NOMO-1 treated with DMSO at 0.1 percent for 48 hours (cell line): Measurements from ENCODE around the gene TMUB1.
A peak's percentile ranks its signal among the peaks of the same experiment; 100 is the strongest.

ENCODE experiments used
- DNase-seq: peaks from one replicate; lab custom pipeline; 2025; ENCODE audit not compliant: unreplicated experiment; lab: John Stamatoyannopoulos, UW

TMUB1 gene, protein sequence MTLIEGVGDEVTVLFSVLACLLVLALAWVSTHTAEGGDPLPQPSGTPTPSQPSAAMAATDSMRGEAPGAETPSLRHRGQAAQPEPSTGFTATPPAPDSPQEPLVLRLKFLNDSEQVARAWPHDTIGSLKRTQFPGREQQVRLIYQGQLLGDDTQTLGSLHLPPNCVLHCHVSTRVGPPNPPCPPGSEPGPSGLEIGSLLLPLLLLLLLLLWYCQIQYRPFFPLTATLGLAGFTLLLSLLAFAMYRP

GRCh38 chr7:151083071-151083823, at the start of gene TMUB1:
Gene TMUB1 (minus strand): TSS chr7:151083493. CDS start chr7:151082563, 930 bp downstream.
- DNase-seq, result peak; percentile 22

- no peak for DNase-seq
These were observed 49.3 kb upstream of the TMUB1 start for GRCh38 chr7:151132461-151133205.

DNA sequence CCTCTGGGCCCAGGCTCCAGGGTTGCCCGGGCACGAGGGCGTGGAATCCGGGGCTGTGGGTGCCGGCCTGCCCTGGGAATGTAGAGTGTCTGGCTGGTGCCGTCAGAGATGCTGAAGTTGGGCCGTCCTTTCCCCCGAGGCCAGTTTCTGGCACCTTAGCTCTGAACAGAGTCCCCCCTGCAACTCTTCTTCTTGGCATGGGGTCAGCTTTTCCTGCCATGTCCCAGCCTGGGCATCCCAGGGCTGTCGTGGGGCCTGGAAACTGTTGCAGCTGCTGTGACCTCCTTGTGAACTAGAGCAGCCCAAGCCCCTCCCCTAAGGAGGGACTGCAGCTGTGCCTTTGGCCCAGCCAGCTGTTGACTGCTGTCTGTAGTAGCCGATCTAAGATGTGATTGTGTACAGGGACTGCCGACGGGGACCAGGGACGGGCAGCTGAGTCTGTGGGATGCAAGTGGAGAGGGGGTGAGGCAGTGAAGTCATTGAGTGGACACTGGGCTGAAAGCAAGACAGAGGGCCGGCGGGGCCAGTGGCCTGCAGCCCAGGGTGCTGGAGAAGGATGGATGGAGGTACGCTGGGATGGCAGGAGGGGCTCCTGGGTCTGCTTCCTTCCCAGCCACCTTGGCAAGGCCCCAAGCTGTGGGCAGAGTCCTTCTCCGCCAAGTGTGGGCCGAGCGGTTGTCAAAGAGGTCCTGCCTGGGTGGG, 48.5 kb upstream of the TMUB1 start:
- no peak for DNase-seq

DNA sequence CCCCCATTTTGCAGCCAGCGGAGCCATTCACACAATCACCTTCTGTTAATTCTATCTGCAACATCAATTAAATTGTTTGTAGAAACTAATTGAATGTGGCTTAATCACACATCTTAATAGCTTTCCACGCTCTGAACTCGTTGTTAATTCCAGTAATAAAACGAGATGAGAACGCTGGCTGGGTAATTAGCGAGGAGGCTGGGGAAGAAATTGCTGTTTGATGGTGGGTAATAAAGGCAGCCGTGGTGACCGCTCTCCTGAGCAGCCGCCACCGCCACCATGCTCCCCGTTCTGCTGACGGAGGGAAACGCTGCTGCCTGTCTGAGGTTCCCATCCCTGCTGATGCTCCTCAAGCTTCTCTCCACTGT, 47.9 kb upstream of the TMUB1 start:
- DNase-seq, result no peak

- DNase-seq, result no peak
These were observed 47.5 kb upstream of the TMUB1 start for GRCh38 chr7:151130741-151131157.

DNA sequence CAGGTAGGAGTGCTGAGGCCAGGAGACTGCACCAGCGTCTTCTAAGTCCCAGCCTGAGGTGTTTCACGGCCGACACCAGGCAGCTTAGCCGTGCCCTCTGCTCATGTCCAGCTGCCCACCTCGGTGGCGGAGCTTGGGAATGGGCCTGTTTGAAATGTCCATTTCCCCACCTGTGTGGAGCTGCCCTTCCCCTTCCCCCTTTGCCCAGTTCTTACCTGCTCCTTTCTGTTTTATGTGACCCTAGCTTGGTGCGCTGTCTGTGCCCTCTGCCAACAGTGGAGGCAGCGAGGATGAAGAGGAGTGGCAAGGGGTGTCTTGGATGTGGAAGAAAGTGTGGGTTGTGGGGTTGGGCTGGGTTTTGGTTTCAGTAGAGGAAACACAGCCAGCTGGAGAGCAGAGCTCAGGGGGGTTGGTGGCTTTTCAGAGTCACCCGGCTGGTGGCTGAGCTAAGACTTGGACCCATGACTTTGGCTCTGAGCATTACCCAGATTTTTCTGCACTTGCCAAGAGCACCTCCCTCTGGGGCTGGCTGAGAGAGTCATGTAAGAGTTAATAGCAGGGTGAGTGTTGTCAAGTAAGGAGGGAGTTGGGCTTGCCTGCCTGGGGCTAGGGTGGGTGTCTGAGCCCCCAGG, 46.8 kb upstream of the TMUB1 start:
- DNase-seq, result no peak

DNA sequence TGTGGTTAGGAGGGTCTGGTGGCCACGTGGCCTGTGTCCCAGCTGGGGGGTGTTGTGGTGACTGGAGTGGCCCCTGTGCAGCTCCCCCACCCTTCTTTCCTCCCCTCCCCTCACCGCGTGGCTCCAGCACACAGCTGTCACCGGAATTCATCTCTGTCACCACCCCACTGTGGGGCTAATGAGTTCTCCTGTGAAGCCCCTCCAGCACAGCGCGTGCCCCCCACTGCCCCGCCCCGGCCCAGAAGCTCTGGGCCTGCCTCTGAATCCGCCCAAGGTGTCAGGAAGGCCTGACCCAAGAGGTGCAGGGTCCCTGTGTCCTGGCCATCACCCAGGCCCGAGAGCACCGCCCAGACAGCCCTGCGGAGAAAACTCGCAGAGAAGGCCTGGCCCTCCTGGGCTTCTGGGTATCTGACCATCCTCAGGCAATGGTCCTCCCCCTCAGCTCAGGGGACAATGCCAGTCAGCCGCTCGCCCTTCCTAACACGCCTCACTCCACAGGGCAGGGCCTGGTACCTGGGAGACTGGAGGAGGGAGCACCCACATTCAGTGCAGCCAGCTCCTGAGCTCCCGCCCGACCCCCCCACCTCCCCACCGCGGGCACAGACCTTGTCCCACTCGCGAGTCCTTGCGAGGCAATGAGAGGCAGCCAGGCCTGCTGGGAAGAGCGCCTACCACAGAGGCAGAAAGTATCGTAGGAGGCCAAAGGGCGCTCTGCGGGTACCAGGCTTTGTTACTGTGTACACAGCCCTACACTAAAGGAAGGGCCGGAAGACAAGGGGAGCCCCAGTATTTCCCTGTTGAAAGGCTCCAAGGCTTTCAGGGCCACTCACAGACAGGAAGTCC, 46.0 kb upstream of the TMUB1 start:
- no peak for DNase-seq

- DNase-seq, result no peak
These were observed 45.4 kb upstream of the TMUB1 start for GRCh38 chr7:151128716-151129115.

GRCh38 chr7:151128144-151128543, 44.9 kb upstream of the TMUB1 start:
- no peak for DNase-seq

- DNase-seq, result no peak
These were observed 43.3 kb upstream of the TMUB1 start for GRCh38 chr7:151126491-151127137.

GRCh38 chr7:151125846-151126481, 42.7 kb upstream of the TMUB1 start:
- DNase-seq, result no peak

- DNase-seq, result no peak
These were observed 42.2 kb upstream of the TMUB1 start for GRCh38 chr7:151125470-151125845.

- no peak for DNase-seq
These were observed 41.7 kb upstream of the TMUB1 start for GRCh38 chr7:151124899-151125399.

GRCh38 chr7:151124481-151124880, 41.2 kb upstream of the TMUB1 start:
- no peak for DNase-seq

GRCh38 chr7:151123822-151124464, 40.6 kb upstream of the TMUB1 start:
- DNase-seq, result peak; percentile 24

DNA sequence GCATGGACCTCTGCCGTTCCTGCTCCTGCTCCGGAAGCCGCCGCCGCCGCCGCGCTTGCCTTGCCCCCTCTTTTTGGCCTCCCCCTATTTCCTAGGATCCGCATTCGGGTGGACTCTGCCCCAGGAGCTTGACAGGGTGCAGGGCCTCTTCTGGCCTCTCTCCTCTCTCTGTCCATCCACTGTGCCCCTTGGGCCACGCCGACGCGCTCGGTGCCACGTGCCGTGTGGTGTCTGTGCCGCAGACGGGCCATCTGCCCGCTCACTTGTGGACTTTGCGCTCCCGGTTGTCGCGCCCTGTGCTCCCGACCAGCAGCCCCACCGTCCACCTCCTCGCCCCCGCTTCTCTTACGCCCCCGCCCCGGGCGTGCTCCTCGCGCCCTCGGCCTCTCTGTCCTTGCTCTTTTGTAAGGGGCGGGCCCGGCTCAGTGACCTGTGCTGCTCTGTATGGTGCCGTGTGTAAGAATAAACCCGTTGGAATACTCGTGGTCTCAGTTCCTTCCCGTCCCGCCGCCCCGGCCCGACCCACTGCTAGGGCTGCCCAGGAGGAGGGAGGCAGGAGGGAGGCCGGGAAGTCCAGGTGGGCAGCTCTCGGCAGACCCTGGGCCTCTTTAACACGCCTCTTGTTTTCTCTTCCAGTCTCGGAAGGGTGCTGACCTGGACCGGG, 40.0 kb upstream of the TMUB1 start:
- no peak for DNase-seq

DNA sequence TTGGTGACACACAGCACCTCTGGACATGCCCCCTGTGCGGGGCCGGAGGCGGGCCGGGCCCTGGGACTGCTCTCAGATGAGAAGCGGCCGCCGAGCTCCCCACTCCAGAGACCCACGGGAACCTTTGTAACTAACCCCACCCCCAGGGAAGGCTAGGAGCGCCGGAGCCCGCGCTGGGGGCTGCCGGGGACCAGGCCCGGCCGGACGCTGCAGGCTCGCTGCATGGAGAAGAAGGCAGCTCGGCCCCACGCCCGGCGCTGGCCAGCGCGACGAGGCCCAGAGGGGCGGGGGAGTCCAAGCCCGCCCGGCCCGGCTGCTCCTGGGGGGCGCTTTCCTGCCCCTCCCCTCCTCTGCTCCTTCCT, 39.5 kb upstream of the TMUB1 start:
- no peak for DNase-seq

- no peak for DNase-seq
These were observed 39.0 kb upstream of the TMUB1 start for GRCh38 chr7:151122276-151122675.
